ENCODE measurements around the gene NPM1.

The NPM1 gene

DNA sequence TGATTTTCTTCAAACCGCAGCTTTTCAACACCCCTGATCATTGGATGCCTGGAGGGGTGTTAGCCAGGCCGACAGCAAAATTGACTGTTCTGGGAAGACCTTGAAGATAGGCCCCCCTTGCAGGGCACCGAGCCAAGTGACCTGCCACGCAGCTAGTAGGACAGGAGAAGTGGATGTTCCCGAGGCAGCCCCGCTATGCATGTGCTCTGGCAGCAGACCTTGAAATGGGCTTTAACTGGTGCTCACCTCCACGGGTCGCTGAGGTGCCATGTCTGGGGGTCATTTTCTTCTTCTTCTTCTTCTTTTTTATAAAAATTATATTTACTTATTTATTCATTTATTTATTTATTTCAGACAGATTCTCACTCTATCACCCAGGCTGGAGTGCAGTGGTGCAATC lies 44.4 kb downstream of the NPM1 start (continued):
- TF ChIP-seq ZNF565 (CRISPR knock-in tag; conservative IDR thresholded peaks at IDR 0.05; ENCODE audit: low read depth) (no peak), PPARA (CRISPR knock-in tag; IDR thresholded peaks at IDR 0.05; ENCODE audit: borderline replicate concordance) (no peak), ZC3H10 (CRISPR knock-in tag; IDR thresholded peaks at IDR 0.05) (no peak)
- TF ChIP-seq, protein P1, sequence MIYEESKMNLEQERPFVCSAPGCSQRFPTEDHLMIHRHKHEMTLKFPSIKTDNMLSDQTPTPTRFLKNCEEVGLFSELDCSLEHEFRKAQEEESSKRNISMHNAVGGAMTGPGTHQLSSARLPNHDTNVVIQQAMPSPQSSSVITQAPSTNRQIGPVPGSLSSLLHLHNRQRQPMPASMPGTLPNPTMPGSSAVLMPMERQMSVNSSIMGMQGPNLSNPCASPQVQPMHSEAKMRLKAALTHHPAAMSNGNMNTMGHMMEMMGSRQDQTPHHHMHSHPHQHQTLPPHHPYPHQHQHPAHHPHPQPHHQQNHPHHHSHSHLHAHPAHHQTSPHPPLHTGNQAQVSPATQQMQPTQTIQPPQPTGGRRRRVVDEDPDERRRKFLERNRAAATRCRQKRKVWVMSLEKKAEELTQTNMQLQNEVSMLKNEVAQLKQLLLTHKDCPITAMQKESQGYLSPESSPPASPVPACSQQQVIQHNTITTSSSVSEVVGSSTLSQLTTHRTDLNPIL (CRISPR knock-in tag; IDR thresholded peaks at IDR 0.05; ENCODE audit: low read depth): no peak

DNA sequence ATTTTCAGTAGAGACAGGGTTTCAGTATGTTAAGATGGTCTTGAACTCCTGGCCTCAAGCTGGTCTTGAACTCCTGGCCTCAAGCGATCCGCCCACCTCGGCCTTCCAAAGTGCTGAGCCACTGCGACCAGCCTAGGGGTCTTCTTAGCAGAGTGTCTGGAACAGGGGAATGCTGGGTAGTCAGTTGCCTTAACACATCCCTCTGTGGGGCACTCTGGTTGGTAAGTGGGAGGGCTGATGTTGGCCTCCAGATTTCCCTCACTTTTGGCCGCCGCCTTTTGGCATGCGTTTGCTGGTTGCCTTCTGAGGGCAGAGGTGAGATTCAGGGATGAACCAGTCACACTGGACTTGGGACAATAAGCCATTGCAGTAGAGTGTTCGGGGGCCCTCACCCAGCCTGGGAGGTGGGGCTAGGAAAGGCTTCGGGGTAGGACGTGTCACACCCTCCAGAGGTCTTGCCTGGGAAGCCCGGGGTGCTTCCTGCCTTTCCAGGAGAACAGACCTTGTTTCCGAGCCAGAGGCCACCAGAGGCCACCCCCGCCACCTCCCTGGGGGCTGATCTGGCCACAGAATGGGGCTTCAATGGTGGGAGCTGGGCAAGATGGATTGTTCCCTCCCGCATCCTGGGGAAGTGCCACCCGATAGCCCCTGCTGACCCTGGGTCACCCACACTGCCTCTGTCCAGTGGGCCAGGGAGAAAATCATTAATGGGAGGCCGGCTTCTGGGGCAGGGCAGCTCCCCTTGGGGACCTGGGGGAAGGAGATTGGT lies 45.1 kb downstream of the NPM1 start:
- ATAC-seq: no peak
- no peak for TF ChIP-seq ZC3H10 (CRISPR knock-in tag; IDR thresholded peaks at IDR 0.05)
- TF ChIP-seq RARB (CRISPR knock-in tag; IDR thresholded peaks at IDR 0.05): no peak
- no peak for TF ChIP-seq ZNF8 (CRISPR knock-in tag; IDR thresholded peaks at IDR 0.05)
- no peak for TF ChIP-seq PPARA (CRISPR knock-in tag; IDR thresholded peaks at IDR 0.05; ENCODE audit: borderline replicate concordance)
- no peak for TF ChIP-seq SNAI2 (CRISPR knock-in tag; IDR thresholded peaks at IDR 0.05)
- no peak for TF ChIP-seq ZNF565 (CRISPR knock-in tag; conservative IDR thresholded peaks at IDR 0.05; ENCODE audit: low read depth)
- TF ChIP-seq ESRRG (CRISPR knock-in tag; IDR thresholded peaks at IDR 0.05): no peak
- no peak for TF ChIP-seq TOX (CRISPR knock-in tag; IDR thresholded peaks at IDR 0.05; ENCODE audit: borderline replicate concordance)
- TF ChIP-seq ISL1 (CRISPR knock-in tag; IDR thresholded peaks at IDR 0.05): no peak
- no peak for TF ChIP-seq ZNF70 (CRISPR knock-in tag; IDR thresholded peaks at IDR 0.05)
- TF ChIP-seq, protein P2, sequence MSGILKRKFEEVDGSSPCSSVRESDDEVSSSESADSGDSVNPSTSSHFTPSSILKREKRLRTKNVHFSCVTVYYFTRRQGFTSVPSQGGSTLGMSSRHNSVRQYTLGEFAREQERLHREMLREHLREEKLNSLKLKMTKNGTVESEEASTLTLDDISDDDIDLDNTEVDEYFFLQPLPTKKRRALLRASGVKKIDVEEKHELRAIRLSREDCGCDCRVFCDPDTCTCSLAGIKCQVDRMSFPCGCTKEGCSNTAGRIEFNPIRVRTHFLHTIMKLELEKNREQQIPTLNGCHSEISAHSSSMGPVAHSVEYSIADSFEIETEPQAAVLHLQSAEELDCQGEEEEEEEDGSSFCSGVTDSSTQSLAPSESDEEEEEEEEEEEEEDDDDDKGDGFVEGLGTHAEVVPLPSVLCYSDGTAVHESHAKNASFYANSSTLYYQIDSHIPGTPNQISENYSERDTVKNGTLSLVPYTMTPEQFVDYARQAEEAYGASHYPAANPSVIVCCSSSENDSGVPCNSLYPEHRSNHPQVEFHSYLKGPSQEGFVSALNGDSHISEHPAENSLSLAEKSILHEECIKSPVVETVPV (CRISPR knock-in tag; IDR thresholded peaks at IDR 0.05): no peak
- no peak for TF ChIP-seq BACH2 (CRISPR knock-in tag; IDR thresholded peaks at IDR 0.05; ENCODE audit: borderline replicate concordance)
- no peak for TF ChIP-seq CSDC2 (CRISPR knock-in tag; IDR thresholded peaks at IDR 0.05)

DNA sequence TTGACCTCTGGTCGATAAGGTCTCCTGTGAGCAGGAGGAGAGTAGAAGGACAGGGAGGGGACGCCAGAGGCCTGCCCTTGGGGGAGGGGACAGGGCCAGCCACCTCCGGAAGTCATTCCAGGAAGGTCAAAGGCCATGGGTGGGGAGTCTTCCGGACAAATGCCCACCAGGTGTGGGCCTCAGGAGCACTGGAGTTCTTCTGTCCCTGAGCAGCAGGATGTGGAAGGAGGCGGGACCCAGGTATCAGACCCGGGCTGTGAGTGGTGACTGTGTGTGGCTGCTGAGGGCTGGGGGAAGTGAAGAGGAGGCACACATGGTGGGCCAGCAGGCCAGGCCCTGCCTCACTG lies 45.7 kb downstream of the NPM1 start:
- no peak for ATAC-seq
- TF ChIP-seq, protein P3, sequence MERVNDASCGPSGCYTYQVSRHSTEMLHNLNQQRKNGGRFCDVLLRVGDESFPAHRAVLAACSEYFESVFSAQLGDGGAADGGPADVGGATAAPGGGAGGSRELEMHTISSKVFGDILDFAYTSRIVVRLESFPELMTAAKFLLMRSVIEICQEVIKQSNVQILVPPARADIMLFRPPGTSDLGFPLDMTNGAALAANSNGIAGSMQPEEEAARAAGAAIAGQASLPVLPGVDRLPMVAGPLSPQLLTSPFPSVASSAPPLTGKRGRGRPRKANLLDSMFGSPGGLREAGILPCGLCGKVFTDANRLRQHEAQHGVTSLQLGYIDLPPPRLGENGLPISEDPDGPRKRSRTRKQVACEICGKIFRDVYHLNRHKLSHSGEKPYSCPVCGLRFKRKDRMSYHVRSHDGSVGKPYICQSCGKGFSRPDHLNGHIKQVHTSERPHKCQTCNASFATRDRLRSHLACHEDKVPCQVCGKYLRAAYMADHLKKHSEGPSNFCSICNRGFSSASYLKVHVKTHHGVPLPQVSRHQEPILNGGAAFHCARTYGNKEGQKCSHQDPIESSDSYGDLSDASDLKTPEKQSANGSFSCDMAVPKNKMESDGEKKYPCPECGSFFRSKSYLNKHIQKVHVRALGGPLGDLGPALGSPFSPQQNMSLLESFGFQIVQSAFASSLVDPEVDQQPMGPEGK (CRISPR knock-in tag; IDR thresholded peaks at IDR 0.05; ENCODE audit: borderline replicate concordance): no peak
- TF ChIP-seq, protein P4, sequence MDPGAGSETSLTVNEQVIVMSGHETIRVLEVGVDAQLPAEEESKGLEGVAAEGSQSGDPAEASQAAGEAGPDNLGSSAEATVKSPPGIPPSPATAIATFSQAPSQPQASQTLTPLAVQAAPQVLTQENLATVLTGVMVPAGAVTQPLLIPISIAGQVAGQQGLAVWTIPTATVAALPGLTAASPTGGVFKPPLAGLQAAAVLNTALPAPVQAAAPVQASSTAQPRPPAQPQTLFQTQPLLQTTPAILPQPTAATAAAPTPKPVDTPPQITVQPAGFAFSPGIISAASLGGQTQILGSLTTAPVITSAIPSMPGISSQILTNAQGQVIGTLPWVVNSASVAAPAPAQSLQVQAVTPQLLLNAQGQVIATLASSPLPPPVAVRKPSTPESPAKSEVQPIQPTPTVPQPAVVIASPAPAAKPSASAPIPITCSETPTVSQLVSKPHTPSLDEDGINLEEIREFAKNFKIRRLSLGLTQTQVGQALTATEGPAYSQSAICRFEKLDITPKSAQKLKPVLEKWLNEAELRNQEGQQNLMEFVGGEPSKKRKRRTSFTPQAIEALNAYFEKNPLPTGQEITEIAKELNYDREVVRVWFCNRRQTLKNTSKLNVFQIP (CRISPR knock-in tag; IDR thresholded peaks at IDR 0.05; ENCODE audit: borderline replicate concordance, low read depth): no peak
- TF ChIP-seq ZC3H10 (CRISPR knock-in tag; IDR thresholded peaks at IDR 0.05): no peak
- no peak for TF ChIP-seq ISL1 (CRISPR knock-in tag; IDR thresholded peaks at IDR 0.05)
- TF ChIP-seq ZNF70 (CRISPR knock-in tag; IDR thresholded peaks at IDR 0.05): no peak
- no peak for TF ChIP-seq CSDC2 (CRISPR knock-in tag; IDR thresholded peaks at IDR 0.05)
- TF ChIP-seq, protein P5, sequence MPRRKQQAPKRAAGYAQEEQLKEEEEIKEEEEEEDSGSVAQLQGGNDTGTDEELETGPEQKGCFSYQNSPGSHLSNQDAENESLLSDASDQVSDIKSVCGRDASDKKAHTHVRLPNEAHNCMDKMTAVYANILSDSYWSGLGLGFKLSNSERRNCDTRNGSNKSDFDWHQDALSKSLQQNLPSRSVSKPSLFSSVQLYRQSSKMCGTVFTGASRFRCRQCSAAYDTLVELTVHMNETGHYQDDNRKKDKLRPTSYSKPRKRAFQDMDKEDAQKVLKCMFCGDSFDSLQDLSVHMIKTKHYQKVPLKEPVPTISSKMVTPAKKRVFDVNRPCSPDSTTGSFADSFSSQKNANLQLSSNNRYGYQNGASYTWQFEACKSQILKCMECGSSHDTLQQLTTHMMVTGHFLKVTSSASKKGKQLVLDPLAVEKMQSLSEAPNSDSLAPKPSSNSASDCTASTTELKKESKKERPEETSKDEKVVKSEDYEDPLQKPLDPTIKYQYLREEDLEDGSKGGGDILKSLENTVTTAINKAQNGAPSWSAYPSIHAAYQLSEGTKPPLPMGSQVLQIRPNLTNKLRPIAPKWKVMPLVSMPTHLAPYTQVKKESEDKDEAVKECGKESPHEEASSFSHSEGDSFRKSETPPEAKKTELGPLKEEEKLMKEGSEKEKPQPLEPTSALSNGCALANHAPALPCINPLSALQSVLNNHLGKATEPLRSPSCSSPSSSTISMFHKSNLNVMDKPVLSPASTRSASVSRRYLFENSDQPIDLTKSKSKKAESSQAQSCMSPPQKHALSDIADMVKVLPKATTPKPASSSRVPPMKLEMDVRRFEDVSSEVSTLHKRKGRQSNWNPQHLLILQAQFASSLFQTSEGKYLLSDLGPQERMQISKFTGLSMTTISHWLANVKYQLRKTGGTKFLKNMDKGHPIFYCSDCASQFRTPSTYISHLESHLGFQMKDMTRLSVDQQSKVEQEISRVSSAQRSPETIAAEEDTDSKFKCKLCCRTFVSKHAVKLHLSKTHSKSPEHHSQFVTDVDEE (CRISPR knock-in tag; IDR thresholded peaks at IDR 0.05): no peak
- TF ChIP-seq ESRRG (CRISPR knock-in tag; IDR thresholded peaks at IDR 0.05): no peak
- no peak for TF ChIP-seq ZNF565 (CRISPR knock-in tag; conservative IDR thresholded peaks at IDR 0.05; ENCODE audit: low read depth)
- no peak for TF ChIP-seq SNAI2 (CRISPR knock-in tag; IDR thresholded peaks at IDR 0.05)
- no peak for TF ChIP-seq ZNF8 (CRISPR knock-in tag; IDR thresholded peaks at IDR 0.05)
- TF ChIP-seq PPARA (CRISPR knock-in tag; IDR thresholded peaks at IDR 0.05; ENCODE audit: borderline replicate concordance): no peak
- TF ChIP-seq TCF4 (CRISPR knock-in tag; IDR thresholded peaks at IDR 0.05; ENCODE audit: borderline replicate concordance): no peak
- TF ChIP-seq ZFP3 (CRISPR knock-in tag; IDR thresholded peaks at IDR 0.05): no peak
- no peak for TF ChIP-seq BACH2 (CRISPR knock-in tag; IDR thresholded peaks at IDR 0.05; ENCODE audit: borderline replicate concordance)
- no peak for TF ChIP-seq OSR1 (CRISPR knock-in tag; IDR thresholded peaks at IDR 0.05)
- no peak for TF ChIP-seq ZFP30 (CRISPR knock-in tag; IDR thresholded peaks at IDR 0.05)
- TF ChIP-seq ARNTL (CRISPR knock-in tag; IDR thresholded peaks at IDR 0.05; ENCODE audit: borderline replicate concordance, low read depth): no peak
- no peak for TF ChIP-seq RARB (CRISPR knock-in tag; IDR thresholded peaks at IDR 0.05)
- TF ChIP-seq, protein P1 (CRISPR knock-in tag; IDR thresholded peaks at IDR 0.05; ENCODE audit: low read depth): no peak

All from SK-N-SH treated with all-trans-retinoic acid at 6 μM for 48 hours (cell line).